NCI-H524 (cell line): Measurements from ENCODE around the gene XIRP2.
"Not testable (repeated sequence)": the region's sequence is repeated elsewhere in the genome, so short reads cannot be mapped to it uniquely, and the experiment has no call there.

Experiments
- DNase-seq, 2 experiments: peaks; one replicate each; lab custom pipeline; 2025; lab: John Stamatoyannopoulos, UW

The XIRP2 gene

GRCh38 chr2:167196461-167197252 is 308.4 kb downstream of the XIRP2 start:
- DNase-seq, result peak; percentile 43 to 73

GRCh38 chr2:167198009-167198408 is 309.7 kb downstream of the XIRP2 start:
- no peak for DNase-seq

GRCh38 chr2:167198576-167198975 is 310.3 kb downstream of the XIRP2 start:
- no peak for DNase-seq

- no peak for DNase-seq
Observed at GRCh38 chr2:167200019-167200418, 311.7 kb downstream of the XIRP2 start.

GRCh38 chr2:167209784-167210183 is 321.5 kb downstream of the XIRP2 start:
- DNase-seq, result no peak

GRCh38 chr2:167212014-167212648 is 323.9 kb downstream of the XIRP2 start:
- peak in 1 of 2 experiments; percentile 47 for DNase-seq

GRCh38 chr2:167215595-167215994 is 327.3 kb downstream of the XIRP2 start:
- no peak for DNase-seq

- DNase-seq, result no peak
Observed at GRCh38 chr2:167237478-167237877, 349.2 kb downstream of the XIRP2 start.

GRCh38 chr2:167240671-167241070 is 352.4 kb downstream of the XIRP2 start:
- no peak for DNase-seq

GRCh38 chr2:167249197-167249596 is 360.9 kb downstream of the XIRP2 start:
- DNase-seq, result no peak

- DNase-seq, result no peak
Observed at GRCh38 chr2:167253025-167253424, 364.7 kb downstream of the XIRP2 start.

- DNase-seq, result no peak
Observed at GRCh38 chr2:167254721-167255120, 366.4 kb downstream of the XIRP2 start.

GRCh38 chr2:167258712-167259111 is 370.4 kb downstream of the XIRP2 start:
- DNase-seq, result no peak

GRCh38 chr2:167264380-167264779 is 376.1 kb downstream of the XIRP2 start:
- DNase-seq, result peak; percentile 16 to 48

GRCh38 chr2:167265004-167265403 is 376.7 kb downstream of the XIRP2 start:
- DNase-seq, result no peak

GRCh38 chr2:167265722-167266121 is 377.4 kb downstream of the XIRP2 start:
- DNase-seq, result no peak

GRCh38 chr2:167268245-167268644 is 380.0 kb downstream of the XIRP2 start:
- DNase-seq, result not testable (repeated sequence)

GRCh38 chr2:167271932-167272331 is 383.7 kb downstream of the XIRP2 start:
- DNase-seq, result no peak

GRCh38 chr2:167275046-167275445 is 386.8 kb downstream of the XIRP2 start:
- no peak for DNase-seq

GRCh38 chr2:167279810-167280209 is 391.5 kb downstream of the XIRP2 start:
- no peak for DNase-seq

- DNase-seq, result no peak
Observed at GRCh38 chr2:167287212-167287611, 398.9 kb downstream of the XIRP2 start.

- DNase-seq, result no peak
Observed at GRCh38 chr2:167289651-167290410, 401.6 kb downstream of the XIRP2 start.
